Neural cell (in vitro differentiated cells): Measurements from ENCODE around the gene PREX1. TPM values are rescaled to one million over a fixed set of nuclear protein-coding genes. Genes with fewer than 3 reads are reported as not detected.

Experiments used
- H2AFZ ChIP-seq: fragments of 200-600, 300-800 bp; sonication (generic), shearing (Covaris generic); 2 replicates; pipeline ENCODE4 v1.6.0; 2014; ENCODE audit warnings: low read depth, mild to moderate bottlenecking, antibody characterized with exemption, low read length, moderate library complexity
- H3F3A ChIP-seq: fragments of 200-600 bp; shearing (Covaris generic); 2 replicates; pipeline ENCODE4 v1.6.1; 2016; ENCODE audit warnings: mild to moderate bottlenecking, moderate library complexity, mixed read lengths, antibody characterized with exemption, low read length; ENCODE audit not compliant: insufficient read depth, poor library complexity, severe bottlenecking
- H3K27ac ChIP-seq: fragments of 200-600, 300-800 bp; sonication (generic), shearing (Covaris generic); 2 replicates; pipeline ENCODE4 v1.5.1; 2014; ENCODE audit warnings: mild to moderate bottlenecking, low read length, moderate library complexity
- H3K27me3 ChIP-seq: fragments of 300-800, 200-600 bp; sonication (generic), shearing (Covaris generic); 2 replicates; pipeline ENCODE4 v1.6.0; 2014; ENCODE audit warnings: mild to moderate bottlenecking, low read depth, low read length, moderate library complexity; ENCODE audit not compliant: insufficient read depth
- H3K36me3 ChIP-seq: fragments of 300-800, 200-600 bp; sonication (generic), shearing (Covaris generic); 2 replicates; pipeline ENCODE4 v1.5.1; 2014; ENCODE audit warnings: mild to moderate bottlenecking, antibody characterized with exemption, low read length, moderate library complexity; ENCODE audit not compliant: insufficient read depth
- H3K4me2 ChIP-seq: fragments of 300-800, 200-600 bp; sonication (generic), shearing (Covaris generic); 2 replicates; pipeline ENCODE4 v1.6.0; 2014; ENCODE audit warnings: mild to moderate bottlenecking, low read length
- H3K4me3 ChIP-seq: fragments of 300-800, 200-600 bp; sonication (generic), shearing (Covaris generic); 2 replicates; pipeline ENCODE4 v1.5.1; 2014; ENCODE audit warnings: mild to moderate bottlenecking, low read length, moderate library complexity
- H3K79me2 ChIP-seq: fragments of 200-600 bp; shearing (Covaris generic); replicated peaks from 2 replicates; pipeline ENCODE4 v1.6.0; 2014; ENCODE audit warnings: mild to moderate bottlenecking, low read length, moderate library complexity; ENCODE audit not compliant: insufficient read depth
- H3K9ac ChIP-seq: fragments of 300-800, 200-600 bp; sonication (generic), shearing (Covaris generic); 2 replicates; pipeline ENCODE4 v1.6.1; 2016; ENCODE audit warnings: mild to moderate bottlenecking, low read length, mixed read lengths
- H3K9me2 ChIP-seq: fragments of 200-600 bp; shearing (Covaris generic); 2 replicates; pipeline ENCODE4 v1.6.1; 2016; ENCODE audit warnings: mild to moderate bottlenecking, low read length, mixed read lengths; ENCODE audit not compliant: insufficient read depth
- H3K9me3 ChIP-seq: fragments of 200-600, 300-800 bp; sonication (generic), shearing (Covaris generic); 2 replicates; pipeline ENCODE4 v1.6.1; 2016; ENCODE audit warnings: mild to moderate bottlenecking, mixed run types, low read length, moderate library complexity, mixed read lengths
- H4K20me1 ChIP-seq: fragments of 200-600 bp; shearing (Covaris generic); 2 replicates; pipeline ENCODE4 v1.6.1; 2016; ENCODE audit warnings: mild to moderate bottlenecking, mixed run types; ENCODE audit not compliant: insufficient read depth
- CTCF ChIP-seq: fragments of 450-650 bp; IDR thresholded peaks from 2 replicates; pipeline ENCODE4 v1.5.1; 2014; ENCODE audit warnings: antibody characterized with exemption, mild to moderate bottlenecking, moderate library complexity; ENCODE audit not compliant: poor library complexity, severe bottlenecking
- EP300 ChIP-seq: fragments of 450-650 bp; conservative IDR thresholded peaks from 2 replicates; pipeline ENCODE4 v1.6.1; 2014; ENCODE audit warnings: antibody characterized with exemption, mild to moderate bottlenecking, moderate library complexity; ENCODE audit not compliant: poor library complexity, severe bottlenecking
- EZH2 ChIP-seq: fragments of 200-600, 300-800 bp; shearing (Covaris generic), sonication (generic); IDR thresholded peaks from 2 replicates; pipeline ENCODE4 v1.6.1; 2014; ENCODE audit warnings: antibody characterized with exemption, low read length, borderline replicate concordance, mild to moderate bottlenecking; ENCODE audit not compliant: insufficient read depth, poor library complexity, severe bottlenecking
- MXI1 ChIP-seq: fragments of 450-650 bp; conservative IDR thresholded peaks from 2 replicates; pipeline ENCODE4 v1.6.1; 2014; ENCODE audit warnings: antibody characterized with exemption, mild to moderate bottlenecking; ENCODE audit not compliant: poor library complexity, severe bottlenecking
- POLR2AphosphoS5 ChIP-seq: IDR thresholded peaks from 2 replicates; pipeline ENCODE4 v1.6.1; 2012
- RAD21 ChIP-seq: fragments of 450-650 bp; conservative IDR thresholded peaks from 2 replicates; pipeline ENCODE4 v1.6.1; 2014; ENCODE audit warnings: antibody characterized with exemption, mild to moderate bottlenecking, moderate library complexity
- REST ChIP-seq: IDR thresholded peaks from 2 replicates; pipeline ENCODE4 v1.6.1; 2012; ENCODE audit warnings: borderline replicate concordance
- SMC3 ChIP-seq: fragments of 450-650 bp; conservative IDR thresholded peaks from 2 replicates; pipeline ENCODE4 v1.6.1; 2014; ENCODE audit warnings: antibody characterized with exemption, mild to moderate bottlenecking, moderate library complexity; ENCODE audit not compliant: poor library complexity
- TAF1 ChIP-seq: IDR thresholded peaks from 2 replicates; pipeline ENCODE4 v1.6.1; 2012; ENCODE audit warnings: low read depth
- polyA plus RNA-seq: library from polyadenylated mRNA; depleted of rRNA; stranded (reverse); fragments of >200 nt; gene quantifications from 2 replicates; pipeline ENCODE4 v1.2.3, GENCODE V29; 2014

The PREX1 gene
- polyA plus RNA-seq, 1 donor from 2014 or later: 0.06 TPM

GRCh38 chr20:48765359-48765758, 62.4 kb downstream of the PREX1 start:
- Histone ChIP-seq H2AFZ (no peak overlapping the region), H4K20me1 (no peaks in the 10 kb centered on the region), H3K27ac (no peak overlapping the region), H3K9me3 (no peaks in the 10 kb centered on the region), H3K9me2 (no peaks in the 10 kb centered on the region), H3K9ac (no peak overlapping the region), H3K4me2 (no peak overlapping the region), H3K79me2 (no peaks in the 10 kb centered on the region), H3K36me3 (no peaks in the 10 kb centered on the region), H3K4me3 (no peak overlapping the region), H3K27me3 (no peaks in the 10 kb centered on the region), H3F3A (no peaks in the 10 kb centered on the region)
- TF ChIP-seq CTCF: no peak
- TF ChIP-seq MXI1: no peak
- TF ChIP-seq REST: no peak
- no peak for TF ChIP-seq EZH2
- no peak for TF ChIP-seq EP300
- TF ChIP-seq RAD21: no peak
- no peak for TF ChIP-seq POLR2AphosphoS5
- no peak for TF ChIP-seq SMC3
- no peak for TF ChIP-seq TAF1

- Histone ChIP-seq H3F3A (no peaks in the 10 kb centered on the region), H3K27me3 (no peaks in the 10 kb centered on the region), H3K36me3 (no peaks in the 10 kb centered on the region), H2AFZ (no peak overlapping the region), H3K9me3 (no peaks in the 10 kb centered on the region), H3K9ac (no peak overlapping the region), H4K20me1 (no peaks in the 10 kb centered on the region), H3K4me3 (no peak overlapping the region), H3K9me2 (no peaks in the 10 kb centered on the region), H3K27ac (no peak overlapping the region), H3K4me2 (no peak overlapping the region), H3K79me2 (no peaks in the 10 kb centered on the region)
- TF ChIP-seq TAF1 (no peak), CTCF (no peak), SMC3 (no peak), RAD21 (no peak), EP300 (no peak), MXI1 (no peak), EZH2 (no peak), POLR2AphosphoS5 (no peak), REST (no peak)
Observed at GRCh38 chr20:48763216-48763914, 64.4 kb downstream of the PREX1 start.
